Liver (tissue), 3 donors: ENCODE data around the gene TACC2.

Experiments used
- CTCF ChIP-seq: fragments of 150-350 bp; IDR thresholded peaks from 2 replicates; pipeline ENCODE4 v1.5.1; 2017; ENCODE audit warnings: improper control_type of control experiment, low read depth, low read length; ENCODE audit not compliant: missing input control
- EGR1 ChIP-seq, 2 donors: IDR thresholded peaks; 2 replicates each; pipeline ENCODE4 v1.6.1; 2016 to 2018; ENCODE audit warnings: antibody characterized with exemption in 2 of 2, low read depth in 2 of 2
- TAF1 ChIP-seq: conservative IDR thresholded peaks from 2 replicates; pipeline ENCODE4 v1.6.1; 2016; ENCODE audit warnings: antibody characterized with exemption, mild to moderate bottlenecking
- TF ChIP-seq, protein P1 (sequence below): IDR thresholded peaks from 2 replicates; pipeline ENCODE4 v1.6.1; 2016; ENCODE audit warnings: antibody characterized with exemption
- donor health status: healthy.
- donor health status: healthy.

GRCh38 chr10:122290833-122291532, 302.0 kb downstream of the TACC2 start:
- TF ChIP-seq CTCF (no peak), EGR1 (IDR thresholded peaks at IDR 0.05; ENCODE audit: low read depth in 2 of 2) (no peak), TAF1 (no peak)
- TF ChIP-seq, protein P1, sequence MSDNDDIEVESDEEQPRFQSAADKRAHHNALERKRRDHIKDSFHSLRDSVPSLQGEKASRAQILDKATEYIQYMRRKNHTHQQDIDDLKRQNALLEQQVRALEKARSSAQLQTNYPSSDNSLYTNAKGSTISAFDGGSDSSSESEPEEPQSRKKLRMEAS = no peak
